HEK293T (cell line): ENCODE measurements around the gene CST9.
"Not testable (repeated sequence)": the region's sequence is repeated elsewhere in the genome, so short reads cannot be mapped to it uniquely, and the experiment has no call there.

Source experiments
- ARNT ChIP-seq: fragments of 450-650 bp; IDR thresholded peaks from 2 replicates; pipeline ENCODE4 v1.6.1; 2017; ENCODE audit warnings: mild to moderate bottlenecking
- BHLHE40 ChIP-seq: fragments of 450-650 bp; IDR thresholded peaks from 2 replicates; pipeline ENCODE4 v1.6.1; 2016; ENCODE audit warnings: mild to moderate bottlenecking, moderate library complexity, borderline replicate concordance
- FOXA1 ChIP-seq: fragments of 450-650 bp; IDR thresholded peaks from 2 replicates; pipeline ENCODE4 v1.6.1; 2016; ENCODE audit warnings: mild to moderate bottlenecking
- FOXK2 ChIP-seq: fragments of 450-650 bp; IDR thresholded peaks from 2 replicates; pipeline ENCODE4 v1.6.1; 2016; ENCODE audit warnings: mild to moderate bottlenecking
- FOXM1 ChIP-seq: fragments of 450-650 bp; IDR thresholded peaks from 2 replicates; pipeline ENCODE4 v1.6.1; 2017; ENCODE audit warnings: mild to moderate bottlenecking, borderline replicate concordance
- HDGF ChIP-seq: fragments of 450-650 bp; IDR thresholded peaks from 2 replicates; pipeline ENCODE4 v1.6.1; 2017; ENCODE audit warnings: antibody characterized with exemption, borderline replicate concordance
- L3MBTL2 ChIP-seq: fragments of 450-650 bp; conservative IDR thresholded peaks from 2 replicates; pipeline ENCODE4 v1.6.1; 2016; ENCODE audit warnings: mild to moderate bottlenecking
- SP1 ChIP-seq: fragments of 450-650 bp; IDR thresholded peaks from 2 replicates; pipeline ENCODE4 v1.6.1; 2017
- ZNF384 ChIP-seq: fragments of 450-650 bp; IDR thresholded peaks from 2 replicates; pipeline ENCODE4 v1.6.1; 2016

GRCh38 chr20:23635768-23636090 is 30.0 kb upstream of the CST9 start:
- TF ChIP-seq HDGF, BHLHE40, FOXM1, SP1, ZNF384, L3MBTL2, FOXA1, ARNT, FOXK2: not testable (repeated sequence)
